A549 (cell line): ENCODE results near the gene BMP4. TPM values are rescaled to one million over a fixed set of nuclear protein-coding genes. Genes with fewer than 3 reads are reported as not detected.

Source experiments
- ATAC-seq, 2 experiments: fragments of 200-7000 bp in 1 of 2; fragments of >200 bp in 1 of 2; cut with Nextera tagmentation in 1 of 2; cut with Tn5 transposase in 1 of 2; 3 replicates each; pipeline versions ENCODE4 v1.8.0 to v1.9.1; 2018 to 2020; ENCODE audit warnings: mild to moderate bottlenecking in 1 of 2, moderate library complexity in 1 of 2
- CTCF ChIA-PET: fragments of 300-600 bp; sonication (Branson Sonifier 250); formaldehyde crosslinking; extraction: SDS; loops from one replicate; lab custom pipeline; 2021; ENCODE audit warnings: antibody characterized with exemption, inconsistent platforms; lab: Yijun Ruan, JAX
- POLR2A ChIA-PET: fragments of 350-600 bp; formaldehyde crosslinking; extraction: SDS; loops from one replicate; lab custom pipeline; 2021; ENCODE audit warnings: antibody characterized with exemption, inconsistent platforms; lab: Yijun Ruan, JAX
- DNase-seq, 2 experiments: peaks; one replicate each; pipeline versions ENCODE4 v3.0.0 to v3.0.0-alpha.2; 2011 to 2016; ENCODE audit warnings: low read depth in 1 of 2, low spot score in 1 of 2
- FAIRE-seq: peaks from 2 replicates; lab custom pipeline; 2011; peaks lifted over from hg19 to GRCh38; lab: Jason Lieb, UNC
- H3K27ac ChIP-seq, 2 experiments: fragments of >200 bp; sonication (Bioruptor Twin); formaldehyde crosslinking; 3 replicates each; pipeline ENCODE4 v1.5.1; 2016 to 2017
- H3K4me1 ChIP-seq: fragments of >200 bp; sonication (Bioruptor Twin); formaldehyde crosslinking; 3 replicates; pipeline ENCODE4 v1.6.1; 2016
- H3K4me2 ChIP-seq: fragments of >200 bp; sonication (Bioruptor Twin); formaldehyde crosslinking; 3 replicates; pipeline ENCODE4 v1.6.1; 2016
- H3K4me3 ChIP-seq: fragments of >200 bp; sonication (Bioruptor Twin); formaldehyde crosslinking; 3 replicates; pipeline ENCODE4 v1.5.1; 2016
- H3K9me3 ChIP-seq: fragments of >200 bp; sonication (Bioruptor Twin); formaldehyde crosslinking; 3 replicates; pipeline ENCODE4 v1.6.1; 2016
- BCL3 ChIP-seq: fragments of >200 bp; sonication (Bioruptor Twin); formaldehyde crosslinking; IDR thresholded peaks from 3 replicates; pipeline ENCODE4 v1.6.1; 2016
- CBX2 ChIP-seq: fragments of 200-600 bp; sonication (generic); IDR thresholded peaks from 2 replicates; pipeline ENCODE4 v1.6.1; 2016; ENCODE audit warnings: low read depth, mild to moderate bottlenecking, borderline replicate concordance
- CHD4 ChIP-seq: fragments of 200-600 bp; sonication (generic); IDR thresholded peaks from 2 replicates; pipeline ENCODE4 v1.6.1; 2016; ENCODE audit warnings: antibody characterized with exemption, mild to moderate bottlenecking, borderline replicate concordance
- E2F6 ChIP-seq: IDR thresholded peaks from 2 replicates; pipeline ENCODE4 v1.6.1; 2012; ENCODE audit warnings: low read depth, borderline replicate concordance
- EHF ChIP-seq: fragments of 250-450 bp; sonication (Bioruptor Pico); IDR thresholded peaks from 2 replicates; pipeline ENCODE4 v1.5.0; 2020; ENCODE audit warnings: mild to moderate bottlenecking
- EP300 ChIP-seq, 2 experiments: fragments of >200 bp; sonication (Bioruptor Twin); formaldehyde crosslinking; IDR thresholded peaks; 2 replicates in 1 of 2; 3 replicates in 1 of 2; pipeline ENCODE4 v1.6.1; 2016 to 2017
- ESRRA ChIP-seq: fragments of 150-350 bp; IDR thresholded peaks from 2 replicates; pipeline ENCODE4 v1.6.1; 2014; ENCODE audit warnings: mild to moderate bottlenecking, low read length, borderline replicate concordance
- HES2 ChIP-seq: fragments of >200 bp; sonication (Bioruptor Twin); formaldehyde crosslinking; IDR thresholded peaks from 2 replicates; pipeline ENCODE4 v1.6.1; 2016
- HEYL ChIP-seq: fragments of 250-450 bp; sonication (Bioruptor Pico); IDR thresholded peaks from 2 replicates; pipeline ENCODE4 v1.8.0; 2021; ENCODE audit warnings: mild to moderate bottlenecking, moderate library complexity
- HOXA7 ChIP-seq: fragments of 250-450 bp; sonication (Bioruptor Pico); IDR thresholded peaks from 2 replicates; pipeline ENCODE4 v1.5.0; 2020; ENCODE audit warnings: mild to moderate bottlenecking, moderate library complexity
- HOXB5 ChIP-seq: fragments of 250-450 bp; sonication (Bioruptor Pico); IDR thresholded peaks from 2 replicates; pipeline ENCODE4 v1.5.0; 2020; ENCODE audit warnings: mild to moderate bottlenecking, moderate library complexity
- JUNB ChIP-seq: fragments of >200 bp; sonication (Bioruptor Twin); formaldehyde crosslinking; IDR thresholded peaks from 2 replicates; pipeline ENCODE4 v1.6.1; 2016
- MYC ChIP-seq: IDR thresholded peaks from 2 replicates; pipeline ENCODE4 v1.6.1; 2012; ENCODE audit warnings: mild to moderate bottlenecking, inconsistent platforms, low read length, improper control_type of control experiment, borderline replicate concordance
- POLR2A ChIP-seq: IDR thresholded peaks from 2 replicates; pipeline ENCODE4 v1.6.1; 2012; ENCODE audit warnings: mild to moderate bottlenecking, low read length
- POLR2AphosphoS2 ChIP-seq: conservative IDR thresholded peaks from 2 replicates; pipeline ENCODE4 v1.6.1; 2012; ENCODE audit warnings: low read length, improper control_type of control experiment, inconsistent platforms
- REST ChIP-seq: fragments of 200-600 bp; sonication (generic); IDR thresholded peaks from 2 replicates; pipeline ENCODE4 v1.6.1; 2016; ENCODE audit warnings: antibody characterized with exemption, mild to moderate bottlenecking, moderate library complexity
- WGBS: methylation state at CpG from one replicate; pipeline ENCODE4 v1.1.6; 2017; ENCODE audit errors: missing lambda C conversion rate; 5-methylcytosine and 5-hydroxymethylcytosine counted together
- polyA plus RNA-seq, 4 experiments: library from polyadenylated mRNA; depleted of rRNA in 3 of 4; stranded (reverse); fragments of >200 nt; fragmentation: RNase III in 1 of 4; extraction: RNeasy Plus Mini Kit Qiagen cat#74134 plus additional on column Dnase treatment in 1 of 4; gene quantifications; 2 replicates in 3 of 4; 3 replicates in 1 of 4; pipeline ENCODE4 v1.2.3, GENCODE V29; 2011 to 2017
- TF ChIP-seq, protein P1 (sequence below): IDR thresholded peaks from 2 replicates; pipeline ENCODE4 v1.6.1; 2012

BMP4 gene
- polyA plus RNA-seq, 2 of the 4 experiments (the other 2 are of a cell fraction): 4.1 to 8.9 TPM

GRCh38 chr14:53934778-53935414, 21.7 kb downstream of the BMP4 start:
- Histone ChIP-seq H3K27ac (no peak overlapping the region), H3K9me3 (no peaks in the 10 kb centered on the region), H3K4me1 (no peaks in the 10 kb centered on the region), H3K4me2 (no peak overlapping the region), H3K4me3 (no peak overlapping the region)
- WGBS: 70% methylated on average over 7 of the region's 7 CpGs
- TF ChIP-seq POLR2A (no peak), HOXB5 (no peak), HEYL (no peak), ESRRA (no peak), POLR2AphosphoS2 (no peak), BCL3 (no peak)
- TF ChIP-seq, protein P1, sequence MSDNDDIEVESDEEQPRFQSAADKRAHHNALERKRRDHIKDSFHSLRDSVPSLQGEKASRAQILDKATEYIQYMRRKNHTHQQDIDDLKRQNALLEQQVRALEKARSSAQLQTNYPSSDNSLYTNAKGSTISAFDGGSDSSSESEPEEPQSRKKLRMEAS: no peak
- DNase-seq (no peak), FAIRE-seq (no peak), ATAC-seq (no peak)
- ChIA-PET CTCF (interaction anchor here (0.8 kb wide), 1 partner anchor 395 kb away, joined by 3 read pairs; no protein-coding TSS in a partner anchor), POLR2A (no interaction called here)

GRCh38 chr14:53932966-53933365, 23.7 kb downstream of the BMP4 start:
- POLR2A ChIA-PET: no interaction called here
- no peaks in the 10 kb centered on the region for H3K9me3 ChIP-seq
- no peak for FAIRE-seq
- H3K4me1 ChIP-seq: no peaks in the 10 kb centered on the region
- no peak for ATAC-seq
- no peak overlapping the region for H3K4me2 ChIP-seq
- CTCF ChIA-PET: no interaction called here
- H3K4me3 ChIP-seq: no peak overlapping the region
- no peak for DNase-seq
- TF ChIP-seq HES2: no peak
- TF ChIP-seq EHF: no peak
- TF ChIP-seq JUNB: no peak
- TF ChIP-seq HOXA7 (CRISPR knock-in tag): no peak
- no peak for TF ChIP-seq EP300 (IDR thresholded peaks at IDR 0.05)
- TF ChIP-seq REST: no peak
- TF ChIP-seq CBX2: no peak
- TF ChIP-seq POLR2A: no peak
- no peak for TF ChIP-seq CHD4
- TF ChIP-seq, protein P1: no peak
- TF ChIP-seq E2F6: no peak
- no peak for TF ChIP-seq MYC
- H3K27ac ChIP-seq: no peak overlapping the region
